Skin epidermis (tissue), 12 donors: ENCODE results near the gene REPS1.
"Not testable (repeated sequence)": the region's sequence is repeated elsewhere in the genome, so short reads cannot be mapped to it uniquely, and the experiment has no call there.

Experiments
- H3K27ac ChIP-seq, 21 experiments: fragments of 200-600 bp; sonication (generic) in 11 of 21; one replicate each; pipeline ENCODE4 v1.5.0; 2020; ENCODE audit warnings: mild to moderate bottlenecking in 3 of 21, inconsistent platforms in 2 of 21, moderate library complexity in 2 of 21
- H3K4me3 ChIP-seq, 7 experiments: fragments of 200-600 bp; sonication (generic) in 2 of 7; one replicate each; pipeline ENCODE4 v1.5.0; 2020; ENCODE audit warnings: inconsistent platforms in 2 of 7, mild to moderate bottlenecking in 2 of 7, moderate library complexity in 1 of 7

REPS1 gene, protein sequence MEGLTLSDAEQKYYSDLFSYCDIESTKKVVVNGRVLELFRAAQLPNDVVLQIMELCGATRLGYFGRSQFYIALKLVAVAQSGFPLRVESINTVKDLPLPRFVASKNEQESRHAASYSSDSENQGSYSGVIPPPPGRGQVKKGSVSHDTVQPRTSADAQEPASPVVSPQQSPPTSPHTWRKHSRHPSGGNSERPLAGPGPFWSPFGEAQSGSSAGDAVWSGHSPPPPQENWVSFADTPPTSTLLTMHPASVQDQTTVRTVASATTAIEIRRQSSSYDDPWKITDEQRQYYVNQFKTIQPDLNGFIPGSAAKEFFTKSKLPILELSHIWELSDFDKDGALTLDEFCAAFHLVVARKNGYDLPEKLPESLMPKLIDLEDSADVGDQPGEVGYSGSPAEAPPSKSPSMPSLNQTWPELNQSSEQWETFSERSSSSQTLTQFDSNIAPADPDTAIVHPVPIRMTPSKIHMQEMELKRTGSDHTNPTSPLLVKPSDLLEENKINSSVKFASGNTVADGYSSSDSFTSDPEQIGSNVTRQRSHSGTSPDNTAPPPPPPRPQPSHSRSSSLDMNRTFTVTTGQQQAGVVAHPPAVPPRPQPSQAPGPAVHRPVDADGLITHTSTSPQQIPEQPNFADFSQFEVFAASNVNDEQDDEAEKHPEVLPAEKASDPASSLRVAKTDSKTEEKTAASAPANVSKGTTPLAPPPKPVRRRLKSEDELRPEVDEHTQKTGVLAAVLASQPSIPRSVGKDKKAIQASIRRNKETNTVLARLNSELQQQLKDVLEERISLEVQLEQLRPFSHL

DNA sequence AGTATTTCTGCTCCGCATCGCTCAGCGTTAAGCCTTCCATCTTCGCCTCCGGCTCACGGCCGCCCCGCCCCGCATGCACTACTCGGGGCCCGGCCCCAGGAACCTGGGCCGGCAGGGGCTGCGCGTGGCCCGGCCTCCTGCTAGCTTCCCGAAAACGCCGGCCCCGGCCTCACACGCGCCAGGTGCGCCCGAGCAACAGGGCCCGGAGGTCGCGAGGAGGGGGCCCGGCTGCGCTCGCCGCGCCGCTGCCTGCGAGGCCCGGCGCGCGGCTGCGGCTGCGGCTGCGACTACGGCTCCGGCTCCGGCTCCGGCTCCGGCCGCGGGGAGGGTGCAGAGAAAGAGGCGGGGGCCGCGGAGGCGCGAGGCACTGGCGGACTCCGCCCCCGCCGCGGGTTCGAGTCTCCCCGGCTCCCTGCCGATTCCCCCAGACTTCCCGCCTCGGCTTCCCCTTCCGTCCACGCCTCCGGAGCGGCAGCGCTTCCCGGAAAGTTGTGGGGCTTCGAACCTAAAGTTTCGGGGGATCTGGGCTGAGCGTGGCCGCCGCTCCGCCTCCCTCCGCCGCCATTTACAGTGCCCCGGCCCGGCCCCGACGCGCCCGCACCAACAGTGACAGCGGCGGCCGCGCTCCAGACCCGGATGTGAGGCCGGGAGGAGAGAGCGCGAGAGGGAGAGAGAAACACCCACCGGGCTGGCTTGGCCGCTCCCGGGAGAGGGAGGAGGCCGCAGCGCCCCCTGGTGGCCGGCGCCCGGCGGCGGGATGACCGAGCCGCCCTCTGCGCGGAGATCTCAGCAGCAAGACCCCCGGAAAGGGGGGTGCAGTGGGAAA, at the start of gene REPS1:
REPS1 (minus strand) TSS at position 611 of the 826 bp plus-strand sequence; CDS start at position 40, 571 bp downstream.
- Histone ChIP-seq H3K27ac (peak within 1 kb of the TSS; percentile 85 to 98 (median 97)), H3K4me3 (peak within 1 kb of the TSS; percentile 65 to 94 (median 85))

DNA sequence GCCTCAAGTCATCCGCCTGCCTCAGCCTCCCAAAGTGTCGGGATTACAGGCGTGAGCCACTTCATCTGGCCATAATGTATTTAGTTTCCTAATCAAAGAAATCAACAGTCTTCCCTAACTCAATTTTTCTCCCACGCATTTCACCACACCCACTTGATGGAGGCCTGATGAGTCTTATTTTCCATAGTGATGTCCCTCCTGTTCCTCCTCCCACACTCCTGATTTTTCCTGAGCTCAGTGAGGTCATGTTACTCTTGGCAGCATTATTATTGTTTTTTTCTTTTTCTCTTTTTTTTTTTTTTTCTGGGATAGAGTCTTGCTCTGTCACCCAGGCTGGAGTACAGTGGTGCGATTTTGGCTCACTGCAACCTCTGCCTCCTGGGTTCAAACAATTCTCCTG, 49.4 kb upstream of the REPS1 start:
- Histone ChIP-seq H3K4me3 (no peak overlapping the region), H3K27ac (no peak overlapping the region)

DNA sequence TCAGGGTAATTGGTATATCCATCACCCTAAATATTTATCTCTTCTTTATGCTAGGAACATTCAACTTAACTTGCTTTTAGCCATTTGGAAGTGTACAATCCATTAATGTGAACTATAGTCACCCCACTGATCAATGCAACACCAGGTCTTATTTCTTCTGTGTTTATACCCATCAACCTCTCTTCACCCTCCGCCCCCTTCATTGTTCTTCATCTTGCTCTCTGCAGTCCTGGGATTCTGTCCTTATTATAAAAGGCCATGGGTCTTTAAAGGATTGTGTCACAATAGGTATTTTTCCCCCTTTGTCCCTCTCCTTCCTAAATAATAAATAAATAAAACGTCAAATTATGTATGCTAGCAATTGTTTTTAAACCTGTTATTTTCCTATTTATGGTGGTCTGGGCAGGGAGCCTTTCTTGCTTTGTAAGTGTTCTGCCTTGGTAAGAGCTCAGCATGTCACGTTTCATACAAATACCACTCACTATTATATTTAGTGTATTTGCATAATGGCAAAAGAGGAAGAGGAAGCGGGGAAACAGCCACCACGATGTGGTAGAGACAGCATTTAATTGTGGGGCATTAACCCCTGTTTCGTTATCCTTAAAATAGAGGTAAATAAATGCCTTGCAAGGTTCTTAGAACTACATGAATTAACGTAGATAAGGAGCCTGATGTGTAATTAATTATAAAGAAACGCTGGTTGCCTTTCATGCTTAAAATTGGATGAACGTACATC, 42.3 kb upstream of the REPS1 start:
- Histone ChIP-seq H3K4me3 (peak overlapping the region; percentile 63 to 99 (median 74)), H3K27ac (peak overlapping the region in 7 of 21 experiments; percentile 84 to 96 (median 89))

DNA sequence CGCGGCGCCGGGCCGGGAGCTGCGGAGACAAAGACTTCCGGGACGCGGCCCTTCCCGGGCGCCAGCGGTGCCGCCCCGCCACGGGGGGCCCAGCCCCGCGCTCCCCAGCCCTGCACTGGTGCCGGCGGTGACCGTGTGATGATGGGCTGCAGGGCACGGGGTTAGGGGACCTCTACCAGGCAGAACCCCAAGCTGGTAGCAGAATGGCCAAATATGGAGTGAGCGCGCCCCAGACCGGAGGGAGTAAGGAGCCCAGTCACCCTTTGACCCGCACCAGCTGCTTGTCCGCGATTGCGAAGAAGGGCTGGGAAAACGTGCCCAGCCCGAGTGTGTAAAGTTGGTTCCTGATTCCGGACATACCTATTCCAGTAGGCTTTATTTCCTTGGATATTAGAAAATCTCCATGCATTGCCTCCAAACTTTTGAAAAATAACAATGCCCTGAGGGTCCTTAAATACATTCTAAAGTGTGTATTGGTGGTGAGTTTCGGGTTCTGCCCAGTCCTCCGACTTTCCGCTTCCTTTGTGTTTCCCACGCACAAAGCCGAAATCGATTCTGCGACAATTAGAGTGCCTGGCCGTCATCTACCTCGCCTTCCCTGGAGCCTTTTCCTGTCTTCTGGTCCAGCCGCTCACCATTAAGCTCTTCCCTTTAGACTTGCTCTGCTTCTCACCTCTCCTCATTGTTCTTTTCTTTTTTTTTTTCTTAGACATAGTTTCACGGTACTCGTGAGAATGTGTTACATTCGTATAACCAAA, 41.6 kb upstream of the REPS1 start:
- Histone ChIP-seq H3K4me3 (peak overlapping the region; percentile 63 to 99 (median 74)), H3K27ac (peak overlapping the region; percentile 29 to 96 (median 88))

DNA sequence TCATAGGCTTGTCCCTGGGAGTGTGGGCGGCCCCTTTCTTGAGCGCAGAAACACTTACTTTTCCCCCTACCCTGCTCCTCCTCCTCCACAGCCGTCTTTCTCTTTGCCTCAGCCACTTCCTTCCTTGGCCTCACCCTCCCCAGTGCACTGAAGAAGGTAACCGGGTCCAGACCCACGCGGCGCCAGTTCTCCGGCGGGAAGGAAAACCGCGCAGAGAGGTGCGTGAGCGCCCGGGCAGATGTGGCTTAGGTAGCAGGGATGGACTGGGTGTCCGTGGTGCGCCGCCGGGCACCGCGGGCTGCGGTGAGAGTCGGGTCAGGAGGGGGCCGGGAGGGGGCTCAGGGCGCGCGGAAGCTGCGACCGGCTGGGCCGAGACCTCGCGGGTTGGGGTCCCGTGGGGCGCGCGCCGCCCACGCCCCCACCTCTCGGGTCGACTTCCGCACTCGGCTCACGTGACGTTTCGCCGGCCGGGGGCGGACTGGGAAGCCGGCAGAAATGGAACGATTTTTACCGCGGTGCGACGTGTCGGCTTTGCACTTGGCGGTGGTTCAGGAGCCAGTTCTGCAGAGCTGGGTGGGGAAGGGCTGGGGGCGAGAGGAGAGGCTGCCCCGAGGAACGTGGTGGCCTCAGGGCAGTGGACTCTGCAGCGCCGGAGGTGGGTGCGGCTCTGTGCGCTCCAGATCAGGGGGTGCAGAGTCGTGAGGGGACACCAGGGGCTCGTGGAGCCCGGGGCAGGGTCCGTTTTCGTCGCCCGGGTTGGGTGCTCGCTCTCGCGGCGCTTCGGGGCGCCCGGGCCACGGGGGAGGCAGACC, 40.8 kb upstream of the REPS1 start, which contains the start of gene ABRACL:
ABRACL (plus strand) TSS at position 88 of the 812 bp plus-strand sequence. CDS start 5,416 bp downstream, outside the sequence.
- H3K4me3 ChIP-seq = peak within 1 kb of the TSS; percentile 63 to 99 (median 74)
- H3K27ac ChIP-seq = peak within 1 kb of the TSS; percentile 29 to 96 (median 88)

DNA sequence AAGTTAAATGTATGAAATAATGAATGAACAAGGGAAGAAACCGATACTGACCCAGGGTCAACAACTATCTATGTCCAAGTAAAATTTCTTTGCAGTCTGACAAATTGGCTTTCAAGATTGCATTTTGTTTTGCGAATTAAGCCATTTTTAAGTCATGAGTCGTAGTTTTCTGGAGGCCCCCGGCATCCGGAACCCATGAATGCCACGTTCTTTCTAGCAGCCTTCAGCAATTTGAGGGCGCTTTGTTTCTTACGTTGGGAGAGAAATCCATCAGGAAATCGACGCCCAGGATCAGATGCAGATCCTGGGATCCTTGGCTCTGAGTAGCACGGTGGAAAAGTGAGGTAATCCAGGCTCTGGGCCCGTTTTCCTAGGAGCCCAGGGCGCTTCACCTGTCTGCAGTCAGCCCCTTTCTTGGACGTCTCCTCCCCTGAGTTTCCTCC, 40.2 kb upstream of the REPS1 start:
- Histone ChIP-seq H3K4me3 (peak overlapping the region; percentile 63 to 99 (median 74)), H3K27ac (peak overlapping the region in 20 of 21 experiments; percentile 60 to 96 (median 88))

DNA sequence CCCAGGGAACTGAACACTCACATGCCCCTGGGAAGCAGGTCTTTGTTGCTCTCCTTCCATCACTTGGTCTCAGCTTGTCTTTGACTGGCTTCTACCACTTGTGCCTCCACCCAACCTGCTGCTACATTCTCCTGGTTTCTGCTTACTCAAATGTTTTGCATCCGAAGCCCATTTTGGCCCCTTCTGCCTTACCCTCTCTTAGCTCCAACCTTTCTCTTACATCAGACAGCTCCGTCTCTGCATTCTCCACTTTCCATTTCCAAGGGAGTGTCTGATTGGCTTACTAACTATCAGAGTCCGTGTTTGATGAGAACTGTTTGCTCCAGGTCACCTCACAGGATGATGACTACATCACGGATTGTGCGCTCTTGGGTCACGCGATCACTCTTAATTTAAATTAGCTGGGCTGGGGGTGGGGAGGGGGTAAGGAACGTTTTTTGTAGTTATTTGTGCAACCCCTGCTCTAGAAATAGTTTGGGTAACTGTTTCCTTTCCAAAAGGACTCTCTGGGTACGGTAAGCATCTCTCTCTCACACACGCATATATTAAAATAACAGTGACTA, 39.6 kb upstream of the REPS1 start:
- Histone ChIP-seq H3K4me3 (peak overlapping the region; percentile 63 to 99 (median 74)), H3K27ac (peak overlapping the region in 17 of 21 experiments; percentile 76 to 96 (median 89))

DNA sequence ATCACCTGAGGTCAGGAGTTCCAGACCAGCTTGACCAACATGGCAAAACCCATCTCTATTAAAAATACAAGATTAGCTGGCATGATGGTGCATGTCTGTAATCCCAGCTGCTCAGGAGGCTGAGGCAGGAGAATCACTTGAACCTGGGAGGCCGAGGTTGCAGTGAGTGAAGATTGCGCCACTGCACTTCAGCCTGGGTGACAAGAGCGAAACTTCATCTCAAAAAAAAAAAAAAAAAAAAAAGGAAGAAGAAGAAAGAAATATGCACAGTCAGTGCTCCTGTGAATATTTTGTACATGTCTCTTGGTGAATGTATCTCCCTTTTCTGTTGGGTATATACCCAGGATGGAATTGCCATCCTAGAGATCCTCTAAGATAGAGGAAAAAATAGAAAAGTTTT, 37.4 kb upstream of the REPS1 start:
- H3K4me3 ChIP-seq = not testable (repeated sequence)

DNA sequence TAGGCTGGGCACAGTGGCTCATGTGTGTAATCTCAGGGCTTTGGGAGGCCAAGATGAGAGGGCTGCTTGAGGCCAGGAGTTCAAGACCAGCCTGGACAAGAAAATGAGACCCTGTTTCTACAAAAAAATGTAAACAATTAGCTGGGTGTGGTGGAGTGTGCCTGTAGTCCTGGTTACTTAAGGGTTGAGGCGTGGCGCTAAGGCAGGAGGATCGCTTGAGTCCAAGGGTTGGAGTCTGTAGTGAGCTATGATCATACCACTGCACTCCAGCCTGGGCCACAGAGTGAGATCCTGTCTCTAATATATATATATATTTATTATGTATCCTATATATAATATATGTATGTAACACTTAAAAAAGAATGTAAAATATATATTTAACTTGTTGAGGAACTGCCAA, 32.6 kb upstream of the REPS1 start:
- H3K27ac ChIP-seq = no peak overlapping the region

More for the DNA sequence above, 37.4 kb upstream of the REPS1 start:
- H3K27ac ChIP-seq = not testable (repeated sequence)

DNA sequence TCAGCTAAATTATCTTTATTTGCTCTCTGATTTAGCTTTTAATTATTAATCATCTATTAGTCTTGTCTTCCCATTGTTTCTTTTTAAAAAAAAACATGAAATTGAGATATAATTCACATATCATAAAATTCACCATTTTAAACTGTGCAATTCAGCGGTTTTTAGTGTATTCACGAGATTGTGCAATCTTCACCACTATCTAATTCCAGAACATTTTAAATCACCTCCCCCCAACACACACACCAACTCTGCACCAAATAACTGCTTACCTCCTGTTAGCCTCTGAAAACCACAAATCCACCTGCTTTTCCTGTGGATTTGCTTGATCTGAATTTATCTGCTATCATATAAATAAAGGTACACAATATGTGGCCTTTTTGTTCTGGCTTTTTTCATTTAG, 31.7 kb upstream of the REPS1 start:
- Histone ChIP-seq H3K4me3 (no peak overlapping the region), H3K27ac (no peak overlapping the region)

More for the DNA sequence above, 32.6 kb upstream of the REPS1 start:
- no peak overlapping the region for H3K4me3 ChIP-seq

DNA sequence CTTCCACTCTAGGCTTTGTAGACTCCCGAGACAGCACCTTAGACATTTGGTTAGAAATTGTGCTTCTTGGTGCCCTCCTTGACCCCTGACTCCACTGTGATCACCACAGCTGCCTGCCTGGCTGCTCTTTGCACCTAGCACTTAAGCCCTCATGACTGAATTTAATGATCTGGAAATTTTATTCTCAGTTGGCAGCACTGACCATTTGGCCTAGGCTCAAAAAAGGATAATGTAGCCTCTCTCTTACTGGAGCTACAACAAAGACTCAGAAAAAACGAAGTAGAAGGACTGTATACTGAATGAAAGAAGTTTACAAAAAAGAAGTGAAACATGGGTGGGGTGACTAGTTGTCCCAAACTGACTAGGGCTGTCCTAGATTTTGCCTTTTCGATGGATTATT, 29.2 kb upstream of the REPS1 start:
- H3K4me3 ChIP-seq = no peak overlapping the region
- H3K27ac ChIP-seq = no peak overlapping the region

DNA sequence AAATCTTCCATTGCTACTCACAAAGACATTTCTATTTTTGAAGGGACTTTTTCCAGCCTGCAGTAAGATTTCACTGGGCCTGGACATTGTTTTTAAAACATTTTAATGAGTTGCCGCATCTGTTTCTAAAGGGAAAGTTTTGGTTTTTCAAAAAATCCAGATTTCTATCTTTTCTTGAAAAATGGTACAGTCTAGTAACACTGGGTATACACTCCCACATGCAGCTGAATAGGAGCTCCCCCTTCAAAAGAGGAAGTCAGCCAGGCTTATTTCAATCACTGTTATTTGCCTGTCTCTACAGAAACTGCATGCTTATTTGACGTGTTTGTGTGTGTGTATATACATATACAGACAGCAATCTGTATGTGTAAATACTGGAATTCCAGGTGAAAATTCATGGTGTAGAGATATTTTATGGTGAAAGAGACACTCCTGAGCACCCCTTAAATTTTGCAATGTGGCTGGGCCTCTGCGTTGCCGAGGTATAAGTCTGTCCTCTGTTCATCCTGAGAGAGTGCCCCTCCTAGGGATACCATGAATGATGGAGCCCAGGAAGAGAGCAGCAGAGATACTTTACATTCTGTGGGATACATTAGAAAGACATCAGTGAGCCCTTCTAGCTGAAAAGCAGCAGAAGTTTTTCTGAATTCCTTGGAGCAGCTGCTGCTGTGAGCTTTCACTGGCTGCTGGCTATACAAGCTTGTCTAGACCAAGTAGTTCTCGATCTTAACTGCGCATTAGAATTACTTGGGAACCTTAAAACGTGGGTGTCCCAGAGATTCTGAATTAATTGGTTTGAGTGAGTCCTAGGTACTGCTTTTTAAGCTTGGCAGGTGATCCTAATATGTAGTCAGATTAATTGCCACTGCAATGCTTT, 28.5 kb upstream of the REPS1 start:
- Histone ChIP-seq H3K27ac (no peak overlapping the region), H3K4me3 (no peak overlapping the region)

DNA sequence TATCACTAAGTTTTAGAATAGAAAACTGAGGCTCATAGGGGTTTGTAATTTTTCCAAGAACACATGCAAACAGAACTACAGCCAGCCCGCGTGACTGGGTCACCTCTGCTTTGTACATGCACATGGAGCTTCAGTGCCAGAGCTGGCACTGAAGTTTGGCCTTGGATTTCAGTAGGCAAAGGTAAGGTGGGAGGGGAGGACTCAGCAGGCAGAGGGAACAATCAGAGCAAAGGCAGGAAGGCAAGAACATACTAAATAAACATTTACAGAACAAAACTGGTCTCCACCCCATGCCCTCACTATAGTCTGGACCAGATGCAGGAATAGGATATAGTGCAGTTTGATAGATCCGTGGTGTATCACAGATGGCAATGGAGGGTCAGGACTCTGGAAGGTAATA, 26.9 kb upstream of the REPS1 start:
- Histone ChIP-seq H3K4me3 (no peak overlapping the region), H3K27ac (no peak overlapping the region)

DNA sequence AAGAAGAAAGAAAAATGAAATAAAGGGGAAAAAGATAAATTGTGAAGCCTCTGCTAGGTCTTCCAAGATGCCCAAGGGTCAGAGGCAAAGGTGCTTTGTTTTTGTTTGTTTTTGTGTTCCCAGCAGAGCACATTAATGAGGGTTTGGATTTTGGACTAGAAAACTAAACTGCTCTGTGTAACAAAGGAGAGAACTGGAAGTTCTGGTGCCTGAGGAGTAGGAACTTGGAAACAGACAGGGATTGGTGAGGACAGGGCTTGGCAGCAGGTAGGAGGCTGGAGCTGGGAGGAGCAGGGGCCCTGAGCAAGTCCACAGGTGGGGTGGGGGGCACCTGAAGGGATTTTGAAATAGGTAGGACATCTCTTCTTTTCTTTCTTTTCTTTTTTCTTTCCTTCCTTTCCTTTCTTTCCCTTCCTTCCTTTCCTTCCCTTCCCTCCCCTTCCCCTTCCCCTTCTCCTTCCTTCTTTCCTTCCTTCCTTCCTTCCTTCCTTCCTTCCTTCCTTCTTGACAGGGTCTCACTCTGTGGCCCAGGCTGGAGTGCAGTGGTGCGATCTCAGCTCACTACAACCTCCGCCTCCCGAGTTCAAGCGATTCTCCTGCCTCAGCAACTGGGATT, 25.2 kb upstream of the REPS1 start:
- Histone ChIP-seq H3K27ac (no peak overlapping the region), H3K4me3 (no peak overlapping the region)

DNA sequence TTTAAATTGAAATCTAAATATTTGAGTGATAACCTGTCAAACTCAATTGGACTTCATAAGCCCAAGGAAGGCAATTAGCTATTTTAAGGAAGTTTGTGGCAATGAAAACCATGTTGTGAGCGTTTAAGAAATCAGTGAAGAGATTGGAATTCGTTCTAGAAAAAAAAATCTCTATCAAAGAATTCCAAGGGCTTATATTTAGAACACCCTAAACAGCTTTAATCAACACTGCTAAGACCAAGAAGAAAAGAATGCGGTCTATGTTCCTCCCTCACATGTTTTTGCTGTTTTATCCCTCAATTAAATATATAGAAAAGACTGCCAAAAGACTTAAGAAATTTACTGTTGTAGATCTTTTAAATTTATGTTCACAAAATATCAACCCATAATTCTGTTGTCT, 23.9 kb upstream of the REPS1 start:
- no peak overlapping the region for H3K27ac ChIP-seq
- no peak overlapping the region for H3K4me3 ChIP-seq

DNA sequence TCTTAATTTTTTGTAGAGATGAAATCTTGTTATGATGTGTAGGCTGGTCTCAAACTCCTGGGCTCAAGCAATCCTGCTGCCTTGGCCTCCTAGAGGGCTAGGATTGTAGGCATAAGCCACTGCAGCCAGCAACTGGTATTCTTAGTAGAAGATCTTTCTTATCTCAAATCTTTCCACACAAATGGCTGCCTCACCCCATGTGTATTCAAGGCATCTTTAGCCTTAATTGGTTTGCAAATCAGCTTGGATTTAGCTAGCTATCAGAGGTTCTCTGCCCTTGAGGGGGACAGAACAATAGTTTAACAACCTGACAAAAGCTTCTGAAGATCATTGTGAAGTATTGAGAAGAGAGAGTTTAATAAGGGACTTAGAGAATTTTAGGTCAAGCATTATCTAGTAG, 22.6 kb upstream of the REPS1 start:
- Histone ChIP-seq H3K4me3 (no peak overlapping the region), H3K27ac (no peak overlapping the region)
